GM12878 (cell line): ENCODE data around the gene FAM114A1. TPM values are rescaled to one million over a fixed set of nuclear protein-coding genes. Genes with fewer than 3 reads are reported as not detected.

Experiments
- ATAC-seq: fragments of 200-7000 bp; cut with Tn5 transposase; 3 replicates; pipeline ENCODE4 v1.9.1; 2020; ENCODE audit warnings: mild to moderate bottlenecking, moderate library complexity
- BruUV-seq: library from RNA; stranded (reverse); fragments of 400-500 nt; replicated peaks from 2 replicates; lab custom pipeline; 2021; lab: Mats Ljungman, UMichigan
- CTCF ChIA-PET: fragments of 300-600 bp; sonication (Branson Sonifier 250); formaldehyde crosslinking; extraction: SDS; loops from one replicate; lab custom pipeline; 2021; ENCODE audit warnings: inconsistent platforms; lab: Yijun Ruan, JAX
- POLR2A ChIA-PET: fragments of 350-600 bp; formaldehyde crosslinking; extraction: SDS; loops from one replicate; lab custom pipeline; 2021; ENCODE audit warnings: inconsistent platforms; lab: Charles Lee
- RAD21 ChIA-PET: fragments of 300-600 bp; sonication (Branson Sonifier 250); formaldehyde crosslinking; loops from one replicate; lab custom pipeline; 2023; ENCODE audit warnings: antibody characterized with exemption; ENCODE audit not compliant: unreplicated experiment; lab: Charles Lee
- SMC1A ChIA-PET: fragments of 300-600 bp; sonication (Branson Sonifier 250); formaldehyde crosslinking; loops from one replicate; lab custom pipeline; 2023; ENCODE audit not compliant: unreplicated experiment, uncharacterized antibody; lab: Charles Lee
- DNase-seq: peaks from one replicate; pipeline ENCODE4 v3.0.0-alpha.2; 2011; ENCODE audit warnings: low read depth, low spot score
- FAIRE-seq: peaks from 3 replicates; lab custom pipeline; 2011; peaks lifted over from hg19 to GRCh38; lab: Jason Lieb, UNC
- H2AFZ ChIP-seq: 2 replicates; pipeline ENCODE4 v1.6.0; 2011; ENCODE audit warnings: low read depth, low read length, control low read depth; ENCODE audit not compliant: control insufficient read depth
- H3K27ac ChIP-seq: 2 replicates; pipeline ENCODE4 v1.5.1; 2011; ENCODE audit warnings: control low read depth; ENCODE audit not compliant: control insufficient read depth, insufficient read depth
- H3K27me3 ChIP-seq, 2 experiments: replicated peaks in 1 of 2; 2 replicates each; pipeline versions ENCODE4 v1.6.0 to v1.6.1; 2011; ENCODE audit warnings: low read length in 1 of 2; ENCODE audit not compliant: control insufficient read depth in 2 of 2, insufficient read depth in 2 of 2
- H3K36me3 ChIP-seq, 2 experiments: 2 replicates each; pipeline ENCODE4 v1.5.1; 2011; ENCODE audit warnings: low read length in 1 of 2; ENCODE audit not compliant: control insufficient read depth in 2 of 2, insufficient read depth in 2 of 2
- H3K4me1 ChIP-seq: 2 replicates; pipeline ENCODE4 v1.6.1; 2011; ENCODE audit warnings: mild to moderate bottlenecking, low read length, moderate library complexity, mixed read lengths; ENCODE audit not compliant: control insufficient read depth, insufficient read depth
- H3K4me2 ChIP-seq: 2 replicates; pipeline ENCODE4 v1.6.0; 2011; ENCODE audit warnings: control low read depth; ENCODE audit not compliant: control insufficient read depth, insufficient read depth
- H3K4me3 ChIP-seq: fragments of 200-600 bp; sonication (generic); 2 replicates; pipeline ENCODE4 v1.5.1; 2016
- H3K79me2 ChIP-seq: 2 replicates; pipeline ENCODE4 v1.6.0; 2011; ENCODE audit warnings: low read length; ENCODE audit not compliant: control insufficient read depth, insufficient read depth
- H3K9ac ChIP-seq: 2 replicates; pipeline ENCODE4 v1.8.0; 2011; ENCODE audit warnings: low read length, control low read depth, mixed read lengths; ENCODE audit not compliant: control insufficient read depth, insufficient read depth
- H3K9me3 ChIP-seq: replicated peaks from 3 replicates; pipeline ENCODE4 v1.5.1; 2011; ENCODE audit warnings: mild to moderate bottlenecking, low read length; ENCODE audit not compliant: control insufficient read depth, insufficient read depth
- H4K20me1 ChIP-seq: 2 replicates; pipeline ENCODE4 v1.6.0; 2011; ENCODE audit not compliant: control insufficient read depth, insufficient read depth
- CBFB ChIP-seq: IDR thresholded peaks from 2 replicates; pipeline ENCODE4 v1.6.1; 2016; ENCODE audit warnings: antibody characterized with exemption, low read depth
- CEBPB ChIP-seq, 2 experiments: fragments of 150-350 bp in 1 of 2; IDR thresholded peaks; 2 replicates each; pipeline ENCODE4 v1.6.1; 2012 to 2014; ENCODE audit warnings: low read depth in 2 of 2, low read length in 2 of 2, borderline replicate concordance in 1 of 2, inconsistent platforms in 1 of 2
- DPF2 ChIP-seq: fragments of 450-650 bp; IDR thresholded peaks from 2 replicates; pipeline ENCODE4 v1.6.1; 2017; ENCODE audit warnings: mild to moderate bottlenecking
- HCFC1 ChIP-seq: fragments of 150-350 bp; IDR thresholded peaks from 2 replicates; pipeline ENCODE4 v1.6.1; 2014; ENCODE audit warnings: low read length
- HDGF ChIP-seq: fragments of 450-650 bp; IDR thresholded peaks from 2 replicates; pipeline ENCODE4 v1.6.1; 2016; ENCODE audit warnings: antibody characterized with exemption
- IRF3 ChIP-seq: fragments of 450-650 bp; IDR thresholded peaks from 2 replicates; pipeline ENCODE4 v1.6.1; 2014; ENCODE audit warnings: mild to moderate bottlenecking
- NFYA ChIP-seq: IDR thresholded peaks from 2 replicates; pipeline ENCODE4 v1.6.1; 2011; ENCODE audit warnings: low read depth, mild to moderate bottlenecking, low read length, improper control_type of control experiment, borderline replicate concordance
- NR2C1 ChIP-seq: fragments of 450-650 bp; IDR thresholded peaks from 2 replicates; pipeline ENCODE4 v1.6.1; 2017; ENCODE audit warnings: antibody characterized with exemption, mild to moderate bottlenecking, moderate library complexity
- POLR2AphosphoS2 ChIP-seq: IDR thresholded peaks from 2 replicates; pipeline ENCODE4 v1.6.1; 2011; ENCODE audit warnings: low read depth, mild to moderate bottlenecking, low read length, improper control_type of control experiment, moderate library complexity
- RAD21 ChIP-seq: IDR thresholded peaks from 2 replicates; pipeline ENCODE4 v1.6.1; 2011; ENCODE audit warnings: mild to moderate bottlenecking, low read depth, low read length, moderate library complexity; ENCODE audit not compliant: insufficient read depth
- RELA ChIP-seq: fragments of 450-650 bp; IDR thresholded peaks from 2 replicates; pipeline ENCODE4 v1.8.0; 2014; ENCODE audit warnings: borderline replicate concordance; ENCODE audit not compliant: partially characterized antibody
- SKIL ChIP-seq: fragments of 450-650 bp; IDR thresholded peaks from 2 replicates; pipeline ENCODE4 v1.6.1; 2017; ENCODE audit warnings: mild to moderate bottlenecking, low read depth, inconsistent platforms; ENCODE audit not compliant: poor library complexity, severe bottlenecking
- SP1 ChIP-seq: IDR thresholded peaks from one replicate; pipeline ENCODE4 v1.6.1; 2011; ENCODE audit warnings: low read depth, low read length
- TCF7 ChIP-seq: IDR thresholded peaks from 2 replicates; pipeline ENCODE4 v1.6.1; 2014; ENCODE audit warnings: antibody characterized with exemption, borderline replicate concordance
- USF2 ChIP-seq: IDR thresholded peaks from 2 replicates; pipeline ENCODE4 v1.6.1; 2011; ENCODE audit warnings: low read depth, low read length, improper control_type of control experiment, borderline replicate concordance
- ZBED1 ChIP-seq: IDR thresholded peaks from 2 replicates; pipeline ENCODE4 v1.6.1; 2016; ENCODE audit warnings: borderline replicate concordance
- WGBS: methylation state at CpG from one replicate; pipeline ENCODE4 v1.1.6; 2016; ENCODE audit warnings: low lambda C conversion rate; ENCODE audit not compliant: insufficient replicate concordance, insufficient coverage; ENCODE audit errors: missing lambda C conversion rate; 5-methylcytosine and 5-hydroxymethylcytosine counted together
- in situ Hi-C: fragments of 300-500 bp; cut with MboI; formaldehyde crosslinking; loops from 9 replicates; pipeline ENCODE4 v1.14.3; 2018; ENCODE audit warnings: mixed read lengths
- intact Hi-C: fragments of 100-400 bp; cut with micrococcal nuclease; formaldehyde crosslinking; loops from one replicate; pipeline ENCODE4 v1.14.2; 2022; ENCODE audit not compliant: unreplicated experiment
- polyA plus RNA-seq, 11 experiments: library from polyadenylated mRNA; depleted of rRNA in 4 of 11; unstranded in 6 of 11; stranded (reverse) in 5 of 11; fragments of >200 nt; fragmentation: Nextera tagmentation in 4 of 11; fragmentation: Illumina TruSeq in 1 of 11; extraction: Ambion mirVana in 4 of 11; extraction: Trizol in 1 of 11; gene quantifications; 1 replicate in 1 of 11; 2 replicates in 10 of 11; pipeline versions ENCODE4 v1.2.1 to v1.2.3, GENCODE V29; 2011 to 2016; ENCODE audit warnings: inconsistent platforms in 2 of 11, missing spikeins in 2 of 11, low read depth in 1 of 11
- total RNA-seq, 4 experiments: library from RNA; depleted of rRNA in 3 of 4; stranded (reverse); fragments of >200 nt in 3 of 4; fragmentation: Illumina TruSeq in 1 of 4; extraction: Trizol in 1 of 4; gene quantifications; 2 replicates each; pipeline versions ENCODE4 v1.2.1 to v1.2.3, GENCODE V29; 2013 to 2021
- TF ChIP-seq, protein P1 (sequence below): fragments of 450-650 bp; IDR thresholded peaks from 2 replicates; pipeline ENCODE4 v1.6.1; 2016; ENCODE audit warnings: mild to moderate bottlenecking, moderate library complexity, borderline replicate concordance

The FAM114A1 gene
- total and polyA plus RNA-seq, 10 of the 15 experiments (the other 5 are each of a cell fraction or from before 2014, with no cell fraction given) = 1.3 to 6.2 (median 3.9) TPM

- WGBS = 95% methylated on average over 4 of the region's 4 CpGs
- no peak for ATAC-seq
- CTCF ChIA-PET = interaction anchor here (0.8 kb wide), 1 partner anchor 8 kb away, joined by 3 read pairs; no protein-coding TSS in a partner anchor
- TF ChIP-seq, protein P1, sequence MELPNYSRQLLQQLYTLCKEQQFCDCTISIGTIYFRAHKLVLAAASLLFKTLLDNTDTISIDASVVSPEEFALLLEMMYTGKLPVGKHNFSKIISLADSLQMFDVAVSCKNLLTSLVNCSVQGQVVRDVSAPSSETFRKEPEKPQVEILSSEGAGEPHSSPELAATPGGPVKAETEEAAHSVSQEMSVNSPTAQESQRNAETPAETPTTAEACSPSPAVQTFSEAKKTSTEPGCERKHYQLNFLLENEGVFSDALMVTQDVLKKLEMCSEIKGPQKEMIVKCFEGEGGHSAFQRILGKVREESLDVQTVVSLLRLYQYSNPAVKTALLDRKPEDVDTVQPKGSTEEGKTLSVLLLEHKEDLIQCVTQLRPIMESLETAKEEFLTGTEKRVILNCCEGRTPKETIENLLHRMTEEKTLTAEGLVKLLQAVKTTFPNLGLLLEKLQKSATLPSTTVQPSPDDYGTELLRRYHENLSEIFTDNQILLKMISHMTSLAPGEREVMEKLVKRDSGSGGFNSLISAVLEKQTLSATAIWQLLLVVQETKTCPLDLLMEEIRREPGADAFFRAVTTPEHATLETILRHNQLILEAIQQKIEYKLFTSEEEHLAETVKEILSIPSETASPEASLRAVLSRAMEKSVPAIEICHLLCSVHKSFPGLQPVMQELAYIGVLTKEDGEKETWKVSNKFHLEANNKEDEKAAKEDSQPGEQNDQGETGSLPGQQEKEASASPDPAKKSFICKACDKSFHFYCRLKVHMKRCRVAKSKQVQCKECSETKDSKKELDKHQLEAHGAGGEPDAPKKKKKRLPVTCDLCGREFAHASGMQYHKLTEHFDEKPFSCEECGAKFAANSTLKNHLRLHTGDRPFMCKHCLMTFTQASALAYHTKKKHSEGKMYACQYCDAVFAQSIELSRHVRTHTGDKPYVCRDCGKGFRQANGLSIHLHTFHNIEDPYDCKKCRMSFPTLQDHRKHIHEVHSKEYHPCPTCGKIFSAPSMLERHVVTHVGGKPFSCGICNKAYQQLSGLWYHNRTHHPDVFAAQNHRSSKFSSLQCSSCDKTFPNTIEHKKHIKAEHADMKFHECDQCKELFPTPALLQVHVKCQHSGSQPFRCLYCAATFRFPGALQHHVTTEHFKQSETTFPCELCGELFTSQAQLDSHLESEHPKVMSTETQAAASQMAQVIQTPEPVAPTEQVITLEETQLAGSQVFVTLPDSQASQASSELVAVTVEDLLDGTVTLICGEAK = no peak
- TF ChIP-seq CEBPB (IDR thresholded peaks at IDR 0.05; ENCODE audit: borderline replicate concordance in 1 of 2, low read depth in 2 of 2, low read length in 2 of 2) (no peak), SKIL (no peak), HCFC1 (no peak), NR2C1 (no peak), SP1 (no peak), ZBED1 (no peak), POLR2AphosphoS2 (no peak), CBFB (no peak), HDGF (no peak), RAD21 (no peak), IRF3 (no peak), DPF2 (no peak), RELA (no peak), TCF7 (no peak), USF2 (no peak), NFYA (no peak)
Observed at GRCh38 chr4:38955957-38956356, 88.4 kb downstream of the FAM114A1 start.

More at GRCh38 chr4:38955957-38956356, 88.4 kb downstream of the FAM114A1 start:
- Histone ChIP-seq H3K4me2 (no peak overlapping the region), H3K79me2 (no peaks in the 10 kb centered on the region), H3K9me3 (no peaks in the 10 kb centered on the region; the same call in 1 of the 3 replicates), H3K36me3 (no peaks in the 10 kb centered on the region), H3K4me1 (peaks cover 6% of the 10 kb centered on the region; the same call in 1 of the 2 replicates), H2AFZ (no peak overlapping the region), H3K27me3 (no peaks in the 10 kb centered on the region), H3K4me3 (no peak overlapping the region), H4K20me1 (no peaks in the 10 kb centered on the region), H3K27ac (no peak overlapping the region), H3K9ac (no peak overlapping the region)
- DNase-seq (no peak), FAIRE-seq (no peak)
- no TSS peak for BruUV-seq
- ChIA-PET SMC1A (interaction anchor here (0.6 to 0.9 kb wide), 2 partner anchors 32 to 42 kb away, joined by 3 read pairs; no protein-coding TSS in a partner anchor), RAD21 (no interaction called here), POLR2A (no interaction called here)
- intact Hi-C loops = no loop called here
- in situ Hi-C loops = no loop called here
